Measurements from ENCODE around the gene PXMP4.

DNA sequence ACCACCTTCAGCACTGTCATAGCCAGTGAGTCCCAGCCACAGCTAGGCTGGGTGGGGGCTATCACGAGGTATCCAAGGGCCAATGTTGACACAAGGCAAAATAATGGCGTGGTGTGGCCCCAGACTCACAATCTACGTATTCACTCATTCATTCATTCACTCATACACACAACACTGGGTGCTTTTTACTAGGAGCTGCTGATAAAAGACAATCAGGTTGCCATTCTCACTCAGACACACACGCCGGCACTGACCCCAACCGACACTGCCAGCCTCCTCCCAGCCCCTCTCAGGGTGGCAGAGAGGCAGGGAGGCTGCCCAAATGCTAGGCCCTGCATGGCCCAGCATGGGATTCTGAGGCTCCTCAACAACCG lies 59.4 kb downstream of the PXMP4 start:
- TF ChIP-seq, protein P1, sequence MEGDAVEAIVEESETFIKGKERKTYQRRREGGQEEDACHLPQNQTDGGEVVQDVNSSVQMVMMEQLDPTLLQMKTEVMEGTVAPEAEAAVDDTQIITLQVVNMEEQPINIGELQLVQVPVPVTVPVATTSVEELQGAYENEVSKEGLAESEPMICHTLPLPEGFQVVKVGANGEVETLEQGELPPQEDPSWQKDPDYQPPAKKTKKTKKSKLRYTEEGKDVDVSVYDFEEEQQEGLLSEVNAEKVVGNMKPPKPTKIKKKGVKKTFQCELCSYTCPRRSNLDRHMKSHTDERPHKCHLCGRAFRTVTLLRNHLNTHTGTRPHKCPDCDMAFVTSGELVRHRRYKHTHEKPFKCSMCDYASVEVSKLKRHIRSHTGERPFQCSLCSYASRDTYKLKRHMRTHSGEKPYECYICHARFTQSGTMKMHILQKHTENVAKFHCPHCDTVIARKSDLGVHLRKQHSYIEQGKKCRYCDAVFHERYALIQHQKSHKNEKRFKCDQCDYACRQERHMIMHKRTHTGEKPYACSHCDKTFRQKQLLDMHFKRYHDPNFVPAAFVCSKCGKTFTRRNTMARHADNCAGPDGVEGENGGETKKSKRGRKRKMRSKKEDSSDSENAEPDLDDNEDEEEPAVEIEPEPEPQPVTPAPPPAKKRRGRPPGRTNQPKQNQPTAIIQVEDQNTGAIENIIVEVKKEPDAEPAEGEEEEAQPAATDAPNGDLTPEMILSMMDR (IDR thresholded peaks at IDR 0.05), result no peak
- TF ChIP-seq, protein P2, sequence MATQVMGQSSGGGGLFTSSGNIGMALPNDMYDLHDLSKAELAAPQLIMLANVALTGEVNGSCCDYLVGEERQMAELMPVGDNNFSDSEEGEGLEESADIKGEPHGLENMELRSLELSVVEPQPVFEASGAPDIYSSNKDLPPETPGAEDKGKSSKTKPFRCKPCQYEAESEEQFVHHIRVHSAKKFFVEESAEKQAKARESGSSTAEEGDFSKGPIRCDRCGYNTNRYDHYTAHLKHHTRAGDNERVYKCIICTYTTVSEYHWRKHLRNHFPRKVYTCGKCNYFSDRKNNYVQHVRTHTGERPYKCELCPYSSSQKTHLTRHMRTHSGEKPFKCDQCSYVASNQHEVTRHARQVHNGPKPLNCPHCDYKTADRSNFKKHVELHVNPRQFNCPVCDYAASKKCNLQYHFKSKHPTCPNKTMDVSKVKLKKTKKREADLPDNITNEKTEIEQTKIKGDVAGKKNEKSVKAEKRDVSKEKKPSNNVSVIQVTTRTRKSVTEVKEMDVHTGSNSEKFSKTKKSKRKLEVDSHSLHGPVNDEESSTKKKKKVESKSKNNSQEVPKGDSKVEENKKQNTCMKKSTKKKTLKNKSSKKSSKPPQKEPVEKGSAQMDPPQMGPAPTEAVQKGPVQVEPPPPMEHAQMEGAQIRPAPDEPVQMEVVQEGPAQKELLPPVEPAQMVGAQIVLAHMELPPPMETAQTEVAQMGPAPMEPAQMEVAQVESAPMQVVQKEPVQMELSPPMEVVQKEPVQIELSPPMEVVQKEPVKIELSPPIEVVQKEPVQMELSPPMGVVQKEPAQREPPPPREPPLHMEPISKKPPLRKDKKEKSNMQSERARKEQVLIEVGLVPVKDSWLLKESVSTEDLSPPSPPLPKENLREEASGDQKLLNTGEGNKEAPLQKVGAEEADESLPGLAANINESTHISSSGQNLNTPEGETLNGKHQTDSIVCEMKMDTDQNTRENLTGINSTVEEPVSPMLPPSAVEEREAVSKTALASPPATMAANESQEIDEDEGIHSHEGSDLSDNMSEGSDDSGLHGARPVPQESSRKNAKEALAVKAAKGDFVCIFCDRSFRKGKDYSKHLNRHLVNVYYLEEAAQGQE (IDR thresholded peaks at IDR 0.05; ENCODE audit: insufficient read depth in 1 of 2, low read depth in 2 of 2, low read length in 1 of 2), result no peak
- TF ChIP-seq SIN3A (IDR thresholded peaks at IDR 0.05; ENCODE audit: borderline replicate concordance, insufficient read depth, low read depth, low read length) (no peak), POLR2AphosphoS5 (IDR thresholded peaks at IDR 0.05; ENCODE audit: low read depth, low read length) (no peak), TCF7L2 (IDR thresholded peaks at IDR 0.05; ENCODE audit: low read depth, low read length) (no peak)
